ENCODE data around the gene FAM13A. TPM values are rescaled to one million over a fixed set of nuclear protein-coding genes. Genes with fewer than 3 reads are reported as not detected.

FAM13A gene
- total RNA-seq, 1 donor from 2014 or later: 16.9 TPM

- Histone ChIP-seq H3K27me3 (ENCODE audit: low read depth) (no peaks in the 10 kb centered on the region), H3K9me3 (replicated peaks) (peaks cover 9% of the 10 kb centered on the region), H3K36me3 (no peaks in the 10 kb centered on the region), H3K27ac (replicated peaks) (no peak overlapping the region), H3K4me3 (peak overlapping the region; percentile 67), H3K4me1 (peaks cover 30% of the 10 kb centered on the region)
- intact Hi-C loops (cut with micrococcal nuclease): no loop called here
- TF ChIP-seq CTCF (IDR thresholded peaks at IDR 0.05; ENCODE audit: borderline replicate concordance): no peak
- DNase-seq: no peak
These were observed 1.6 kb downstream of the FAM13A start for GRCh38 chr4:89055157-89056080.

GRCh38 chr4:89054627-89055026 lies 2.4 kb downstream of the FAM13A start:
- Histone ChIP-seq H3K27ac (replicated peaks) (no peak overlapping the region), H3K4me1 (peaks cover 30% of the 10 kb centered on the region), H3K4me3 (no peak overlapping the region), H3K9me3 (replicated peaks) (peaks cover 9% of the 10 kb centered on the region), H3K27me3 (ENCODE audit: low read depth) (no peaks in the 10 kb centered on the region), H3K36me3 (no peaks in the 10 kb centered on the region)
- no peak for DNase-seq
- intact Hi-C loops (cut with micrococcal nuclease): no loop called here
- TF ChIP-seq CTCF (IDR thresholded peaks at IDR 0.05; ENCODE audit: borderline replicate concordance): no peak

GRCh38 chr4:89049853-89050252 lies 7.1 kb downstream of the FAM13A start:
- no peaks in the 10 kb centered on the region for H3K27me3 ChIP-seq (ENCODE audit: low read depth)
- peaks cover 5% of the 10 kb centered on the region for H3K4me1 ChIP-seq
- H3K27ac ChIP-seq (replicated peaks): no peak overlapping the region
- TF ChIP-seq CTCF (IDR thresholded peaks at IDR 0.05; ENCODE audit: borderline replicate concordance): no peak
- no peak overlapping the region for H3K4me3 ChIP-seq
- peaks cover 9% of the 10 kb centered on the region for H3K9me3 ChIP-seq (replicated peaks)
- no peaks in the 10 kb centered on the region for H3K36me3 ChIP-seq
- DNase-seq: no peak
- intact Hi-C loops (cut with micrococcal nuclease): no loop called here

GRCh38 chr4:89048906-89049601 lies 7.9 kb downstream of the FAM13A start:
- H3K36me3 ChIP-seq: no peaks in the 10 kb centered on the region
- peaks cover 9% of the 10 kb centered on the region for H3K9me3 ChIP-seq (replicated peaks)
- H3K27ac ChIP-seq (replicated peaks): no peak overlapping the region
- no peak for DNase-seq
- no peak for TF ChIP-seq CTCF (IDR thresholded peaks at IDR 0.05; ENCODE audit: borderline replicate concordance)
- intact Hi-C loops (cut with micrococcal nuclease): no loop called here
- H3K27me3 ChIP-seq (ENCODE audit: low read depth): no peaks in the 10 kb centered on the region
- H3K4me3 ChIP-seq: no peak overlapping the region
- H3K4me1 ChIP-seq: no peaks in the 10 kb centered on the region

- no peak for TF ChIP-seq CTCF (IDR thresholded peaks at IDR 0.05; ENCODE audit: borderline replicate concordance)
These were observed 12.7 kb downstream of the FAM13A start for GRCh38 chr4:89044147-89044900.

More at GRCh38 chr4:89044147-89044900, 12.7 kb downstream of the FAM13A start:
- no peak for DNase-seq
- Histone ChIP-seq H3K27ac (replicated peaks) (no peak overlapping the region), H3K4me1 (no peaks in the 10 kb centered on the region), H3K9me3 (replicated peaks) (no peaks in the 10 kb centered on the region), H3K36me3 (no peaks in the 10 kb centered on the region), H3K4me3 (no peak overlapping the region), H3K27me3 (ENCODE audit: low read depth) (no peaks in the 10 kb centered on the region)
- intact Hi-C loops (cut with micrococcal nuclease): no loop called here
